ENCODE measurements around the gene ABCA1. TPM values are rescaled to one million over a fixed set of nuclear protein-coding genes. Genes with fewer than 3 reads are reported as not detected.

The ABCA1 gene
- total and polyA plus RNA-seq, 2 donors (not counting 1 experiment from before 2014, with no cell fraction given) = 11.5 to 60.4 TPM

- no peaks in the 10 kb centered on the region for H3K36me3 ChIP-seq (ENCODE audit: control insufficient read depth, insufficient read depth, low read length)
- H3K4me3 ChIP-seq (replicated peaks in 1 of 4; ENCODE audit: control extremely low read depth in 1 of 4, insufficient read depth in 1 of 4, low read depth in 3 of 4, low read length in 4 of 4) = no peak overlapping the region
- no peak for DNase-seq (ENCODE audit: low read depth in 2 of 2)
- TF ChIP-seq CTCF (conservative IDR thresholded peaks at IDR 0.05 in 1 of 2, IDR thresholded peaks at IDR 0.05 in 1 of 2; ENCODE audit: low read depth in 1 of 2, low read length in 2 of 2) = no peak
- no peak for TF ChIP-seq EZH2 (IDR thresholded peaks at IDR 0.05; ENCODE audit: low read length, missing control alignments)
- H3K79me2 ChIP-seq (ENCODE audit: control insufficient read depth, insufficient read depth, low read length) = no peaks in the 10 kb centered on the region
- H3K4me1 ChIP-seq (ENCODE audit: control insufficient read depth, extremely low read depth, insufficient read depth, low read length) = peaks cover 27% of the 10 kb centered on the region
- no peak overlapping the region for H2AFZ ChIP-seq (ENCODE audit: low read length)
- no peak overlapping the region for H3K27ac ChIP-seq (ENCODE audit: insufficient read depth, low read length)
- no peak overlapping the region for H3K9ac ChIP-seq (ENCODE audit: insufficient read depth, low read length)
- no peaks in the 10 kb centered on the region for H3K9me3 ChIP-seq (ENCODE audit: control insufficient read depth, insufficient read depth, low read depth, low read length)
- H3K4me2 ChIP-seq (ENCODE audit: extremely low read depth, insufficient read depth, low read length) = no peak overlapping the region
- H3K27me3 ChIP-seq (ENCODE audit: control insufficient read depth, insufficient read depth, low read length) = no peaks in the 10 kb centered on the region
- no peaks in the 10 kb centered on the region for H4K20me1 ChIP-seq (ENCODE audit: control insufficient read depth, extremely low read depth, insufficient read depth, low read length)
Measured at GRCh38 chr9:104854613-104855012, 73.3 kb downstream of the ABCA1 start.

GRCh38 chr9:104853683-104854082 lies 74.3 kb downstream of the ABCA1 start:
- no peaks in the 10 kb centered on the region for H3K36me3 ChIP-seq (ENCODE audit: control insufficient read depth, insufficient read depth, low read length)

DNA sequence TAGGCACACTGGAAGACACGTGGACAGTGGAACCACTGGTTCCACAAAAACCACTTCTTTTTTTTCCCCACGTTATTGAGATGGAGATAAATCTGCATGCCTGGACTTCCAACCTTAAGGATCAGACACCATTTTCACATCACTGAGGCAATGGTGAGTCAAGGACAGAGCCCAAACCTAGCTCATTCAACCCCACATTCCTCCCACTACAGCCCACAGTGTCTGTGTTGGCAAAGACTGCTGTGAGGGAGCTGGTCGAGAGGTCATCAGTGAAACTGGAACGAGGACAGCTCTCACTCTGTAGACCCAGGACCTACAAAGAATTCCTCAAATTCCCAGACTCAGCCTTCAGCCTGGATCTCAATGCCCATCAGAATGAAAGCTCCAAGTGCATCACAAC lies 74.8 kb downstream of the ABCA1 start:
- no peak overlapping the region for H2AFZ ChIP-seq (ENCODE audit: low read length)
- H3K27me3 ChIP-seq (ENCODE audit: control insufficient read depth, insufficient read depth, low read length) = no peaks in the 10 kb centered on the region
- TF ChIP-seq EZH2 (IDR thresholded peaks at IDR 0.05; ENCODE audit: low read length, missing control alignments) = no peak
- no peak for TF ChIP-seq CTCF (conservative IDR thresholded peaks at IDR 0.05 in 1 of 2, IDR thresholded peaks at IDR 0.05 in 1 of 2; ENCODE audit: low read depth in 1 of 2, low read length in 2 of 2)
- H3K9ac ChIP-seq (ENCODE audit: insufficient read depth, low read length) = no peak overlapping the region
- H3K79me2 ChIP-seq (ENCODE audit: control insufficient read depth, insufficient read depth, low read length) = no peaks in the 10 kb centered on the region
- no peaks in the 10 kb centered on the region for H3K9me3 ChIP-seq (ENCODE audit: control insufficient read depth, insufficient read depth, low read depth, low read length)
- H3K27ac ChIP-seq (ENCODE audit: insufficient read depth, low read length) = no peak overlapping the region
- H3K4me2 ChIP-seq (ENCODE audit: extremely low read depth, insufficient read depth, low read length) = no peak overlapping the region
- H3K4me3 ChIP-seq (replicated peaks in 1 of 4; ENCODE audit: control extremely low read depth in 1 of 4, insufficient read depth in 1 of 4, low read depth in 3 of 4, low read length in 4 of 4) = no peak overlapping the region
- H4K20me1 ChIP-seq (ENCODE audit: control insufficient read depth, extremely low read depth, insufficient read depth, low read length) = no peaks in the 10 kb centered on the region
- H3K36me3 ChIP-seq (ENCODE audit: control insufficient read depth, insufficient read depth, low read length) = no peaks in the 10 kb centered on the region
- DNase-seq (ENCODE audit: low read depth in 2 of 2) = no peak
- H3K4me1 ChIP-seq (ENCODE audit: control insufficient read depth, extremely low read depth, insufficient read depth, low read length) = peaks cover 23% of the 10 kb centered on the region

More at GRCh38 chr9:104853683-104854082, 74.3 kb downstream of the ABCA1 start:
- Histone ChIP-seq H3K9ac (ENCODE audit: insufficient read depth, low read length) (no peak overlapping the region), H3K79me2 (ENCODE audit: control insufficient read depth, insufficient read depth, low read length) (no peaks in the 10 kb centered on the region), H3K4me3 (replicated peaks in 1 of 4; ENCODE audit: control extremely low read depth in 1 of 4, insufficient read depth in 1 of 4, low read depth in 3 of 4, low read length in 4 of 4) (no peak overlapping the region), H4K20me1 (ENCODE audit: control insufficient read depth, extremely low read depth, insufficient read depth, low read length) (no peaks in the 10 kb centered on the region), H2AFZ (ENCODE audit: low read length) (no peak overlapping the region), H3K4me2 (ENCODE audit: extremely low read depth, insufficient read depth, low read length) (no peak overlapping the region), H3K9me3 (ENCODE audit: control insufficient read depth, insufficient read depth, low read depth, low read length) (no peaks in the 10 kb centered on the region), H3K4me1 (ENCODE audit: control insufficient read depth, extremely low read depth, insufficient read depth, low read length) (peaks cover 25% of the 10 kb centered on the region), H3K27me3 (ENCODE audit: control insufficient read depth, insufficient read depth, low read length) (no peaks in the 10 kb centered on the region), H3K27ac (ENCODE audit: insufficient read depth, low read length) (no peak overlapping the region)
- no peak for TF ChIP-seq CTCF (conservative IDR thresholded peaks at IDR 0.05 in 1 of 2, IDR thresholded peaks at IDR 0.05 in 1 of 2; ENCODE audit: low read depth in 1 of 2, low read length in 2 of 2)
- TF ChIP-seq EZH2 (IDR thresholded peaks at IDR 0.05; ENCODE audit: low read length, missing control alignments) = no peak
- no peak for DNase-seq (ENCODE audit: low read depth in 2 of 2)

Data from fibroblast of lung (primary cell).